GM20000 (cell line): ENCODE results near the gene PKD1.

Source experiments
- DNase-seq: peaks from one replicate; pipeline ENCODE4 v3.0.0; 2012; ENCODE audit warnings: low spot score
- TF ChIP-seq, protein P1 (sequence below): IDR thresholded peaks from 2 replicates; pipeline ENCODE4 v1.5.1; 2012; ENCODE audit warnings: mild to moderate bottlenecking, control low read depth; ENCODE audit errors: extremely low read depth, missing control alignments

The PKD1 gene

DNA sequence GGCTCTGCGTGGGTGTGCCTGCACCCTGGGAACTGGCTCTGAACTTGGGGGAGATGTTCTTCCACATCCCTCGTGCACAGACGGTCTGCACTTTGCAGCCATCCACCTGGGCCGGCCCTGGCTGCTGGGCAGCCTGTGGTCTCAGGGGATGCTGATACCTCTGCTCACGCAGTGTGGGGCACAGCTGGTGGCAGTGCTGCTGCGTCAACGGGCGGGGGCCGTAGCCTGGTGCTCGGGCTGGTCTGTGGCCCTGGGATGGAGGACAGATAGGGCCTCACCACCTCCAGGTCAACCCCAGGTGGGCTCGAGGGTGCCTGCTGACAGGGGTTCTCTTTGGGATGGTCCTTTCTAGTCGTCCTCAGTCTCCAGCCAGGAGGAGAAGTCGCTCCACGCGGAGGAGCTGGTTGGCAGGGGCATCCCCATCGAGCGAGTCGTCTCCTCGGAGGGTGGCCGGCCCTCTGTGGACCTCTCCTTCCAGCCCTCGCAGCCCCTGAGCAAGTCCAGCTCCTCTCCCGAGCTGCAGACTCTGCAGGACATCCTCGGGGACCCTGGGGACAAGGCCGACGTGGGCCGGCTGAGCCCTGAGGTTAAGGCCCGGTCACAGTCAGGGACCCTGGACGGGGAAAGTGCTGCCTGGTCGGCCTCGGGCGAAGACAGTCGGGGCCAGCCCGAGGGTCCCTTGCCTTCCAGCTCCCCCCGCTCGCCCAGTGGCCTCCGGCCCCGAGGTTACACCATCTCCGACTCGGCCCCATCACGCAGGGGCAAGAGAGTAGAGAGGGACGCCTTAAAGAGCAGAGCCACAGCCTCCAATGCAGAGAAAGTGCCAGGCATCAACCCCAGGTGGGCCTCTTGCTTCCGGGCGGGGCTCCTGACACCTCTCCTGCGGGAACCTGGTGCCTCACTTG is 51.6 kb downstream of the PKD1 start:
- DNase-seq, result no peak
- TF ChIP-seq, protein P1, sequence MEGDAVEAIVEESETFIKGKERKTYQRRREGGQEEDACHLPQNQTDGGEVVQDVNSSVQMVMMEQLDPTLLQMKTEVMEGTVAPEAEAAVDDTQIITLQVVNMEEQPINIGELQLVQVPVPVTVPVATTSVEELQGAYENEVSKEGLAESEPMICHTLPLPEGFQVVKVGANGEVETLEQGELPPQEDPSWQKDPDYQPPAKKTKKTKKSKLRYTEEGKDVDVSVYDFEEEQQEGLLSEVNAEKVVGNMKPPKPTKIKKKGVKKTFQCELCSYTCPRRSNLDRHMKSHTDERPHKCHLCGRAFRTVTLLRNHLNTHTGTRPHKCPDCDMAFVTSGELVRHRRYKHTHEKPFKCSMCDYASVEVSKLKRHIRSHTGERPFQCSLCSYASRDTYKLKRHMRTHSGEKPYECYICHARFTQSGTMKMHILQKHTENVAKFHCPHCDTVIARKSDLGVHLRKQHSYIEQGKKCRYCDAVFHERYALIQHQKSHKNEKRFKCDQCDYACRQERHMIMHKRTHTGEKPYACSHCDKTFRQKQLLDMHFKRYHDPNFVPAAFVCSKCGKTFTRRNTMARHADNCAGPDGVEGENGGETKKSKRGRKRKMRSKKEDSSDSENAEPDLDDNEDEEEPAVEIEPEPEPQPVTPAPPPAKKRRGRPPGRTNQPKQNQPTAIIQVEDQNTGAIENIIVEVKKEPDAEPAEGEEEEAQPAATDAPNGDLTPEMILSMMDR, result no peak

DNA sequence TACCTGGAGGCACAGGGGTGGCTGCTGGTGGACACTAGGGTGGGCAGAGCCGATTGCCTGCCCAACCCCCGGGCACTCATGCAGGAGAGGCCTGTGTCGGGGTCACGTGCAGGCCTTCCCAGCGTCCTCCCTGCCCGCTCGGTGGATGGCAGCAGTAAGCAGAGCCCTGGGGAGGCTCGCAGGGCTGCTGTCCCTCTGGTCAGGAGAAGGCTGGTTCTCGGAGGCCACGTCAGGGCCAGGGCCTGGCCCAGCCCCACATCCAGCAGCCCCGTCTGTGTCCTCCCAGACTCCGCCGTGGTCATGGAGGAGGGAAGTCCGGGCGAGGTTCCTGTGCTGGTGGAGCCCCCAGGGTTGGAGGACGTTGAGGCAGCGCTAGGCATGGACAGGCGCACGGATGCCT is 52.3 kb downstream of the PKD1 start:
- TF ChIP-seq, protein P1, result no peak

DNA sequence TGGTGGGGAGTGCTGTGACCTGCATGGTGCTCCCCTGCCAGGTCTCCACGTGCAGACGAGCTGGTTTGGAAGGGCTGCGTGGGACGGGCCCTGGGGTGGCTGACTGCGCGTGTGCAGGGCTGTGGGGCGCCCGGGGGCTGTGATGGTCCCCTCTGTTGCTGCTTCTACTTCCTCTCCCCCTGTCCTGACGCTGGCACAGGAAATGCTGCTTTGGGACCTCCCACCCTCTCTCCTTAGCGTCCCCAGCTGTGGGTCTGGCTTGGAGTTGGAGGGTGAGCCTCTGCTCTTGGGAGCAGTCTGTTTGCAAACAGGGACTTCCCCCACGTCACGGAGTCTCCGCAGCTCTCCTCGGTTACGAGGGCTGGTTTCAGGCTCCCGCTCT is 52.7 kb downstream of the PKD1 start:
- DNase-seq, result no peak
- TF ChIP-seq, protein P1, result no peak

More for the DNA sequence above, 52.3 kb downstream of the PKD1 start:
- DNase-seq, result no peak

DNA sequence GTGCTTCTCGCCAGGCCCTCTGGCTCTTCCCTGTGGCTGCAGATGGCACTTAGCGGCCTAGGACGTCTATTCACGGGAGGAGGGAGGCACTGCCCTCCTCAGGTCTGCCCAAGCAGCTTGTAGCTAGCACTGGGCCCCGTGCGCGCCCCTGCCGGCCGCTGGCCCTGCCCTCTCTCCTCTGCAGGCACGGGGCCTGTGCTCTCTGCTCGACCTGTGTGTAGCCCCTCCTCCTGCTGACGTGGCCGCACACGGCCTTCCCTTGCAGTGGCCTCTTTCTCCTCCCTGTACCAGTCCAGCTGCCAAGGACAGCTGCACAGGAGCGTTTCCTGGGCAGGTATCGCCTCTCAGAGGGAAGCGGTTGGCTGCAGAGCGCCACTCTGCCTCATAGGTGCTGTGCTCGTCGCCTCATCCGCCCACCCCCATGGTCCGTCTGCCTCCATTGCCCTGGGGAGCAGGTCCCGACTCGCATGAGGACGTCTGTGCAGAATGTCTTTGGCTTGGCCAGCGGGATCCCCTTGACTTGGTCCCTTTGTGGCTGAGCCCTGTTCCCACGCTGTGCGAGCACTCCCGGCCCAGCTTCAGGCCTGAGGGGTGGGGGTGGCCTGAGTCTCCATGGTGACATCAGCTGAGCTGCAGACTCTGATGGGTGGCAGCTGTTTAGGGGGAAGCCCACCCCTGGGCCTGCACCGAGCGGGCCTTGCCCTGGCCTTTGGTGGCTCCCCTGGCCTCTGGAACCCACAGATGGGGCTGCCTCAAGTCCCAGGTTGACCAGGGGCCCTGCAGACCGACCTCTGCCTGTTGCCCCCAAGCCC is 53.3 kb downstream of the PKD1 start:
- DNase-seq, result no peak
- TF ChIP-seq, protein P1, result no peak

DNA sequence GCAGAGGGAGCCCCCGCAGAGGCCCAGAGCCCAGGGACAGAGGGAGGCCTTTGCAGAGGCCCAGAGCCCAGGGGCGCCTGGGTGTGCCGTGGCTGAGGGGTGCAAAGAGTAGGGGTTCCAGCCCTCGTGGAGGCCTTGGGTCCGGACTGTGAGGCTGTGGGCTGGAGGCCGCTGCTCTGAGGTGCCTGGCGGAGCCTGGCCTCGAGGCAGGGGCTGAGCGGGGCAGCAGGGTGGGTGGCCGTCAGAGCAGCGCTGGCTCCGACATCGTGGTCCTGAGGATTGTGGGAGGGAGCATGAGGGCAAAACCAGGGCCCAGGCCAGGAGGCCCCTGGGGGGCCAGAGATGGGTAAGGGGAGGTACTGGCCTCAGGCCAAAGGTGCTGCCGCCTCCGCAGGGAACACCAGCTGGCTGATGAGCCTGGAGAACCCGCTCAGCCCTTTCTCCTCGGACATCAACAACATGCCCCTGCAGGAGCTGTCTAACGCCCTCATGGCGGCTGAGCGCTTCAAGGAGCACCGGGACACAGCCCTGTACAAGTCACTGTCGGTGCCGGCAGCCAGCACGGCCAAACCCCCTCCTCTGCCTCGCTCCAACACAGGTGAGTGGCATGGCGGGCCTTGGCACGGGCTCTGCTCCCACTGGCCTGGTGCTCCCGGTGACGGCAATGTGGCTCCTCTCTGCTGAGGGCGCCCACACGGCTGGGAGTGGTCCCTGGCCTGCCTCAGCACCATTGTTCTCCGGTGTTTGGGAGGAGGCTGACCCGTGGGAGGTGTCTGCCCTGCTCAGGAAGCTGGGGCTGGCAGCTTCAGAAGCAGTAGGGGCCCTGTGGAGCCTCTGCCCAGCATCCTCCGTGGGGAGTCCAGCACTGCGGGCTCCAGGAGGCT is 54.3 kb downstream of the PKD1 start:
- TF ChIP-seq, protein P1, result no peak
- no peak for DNase-seq

DNA sequence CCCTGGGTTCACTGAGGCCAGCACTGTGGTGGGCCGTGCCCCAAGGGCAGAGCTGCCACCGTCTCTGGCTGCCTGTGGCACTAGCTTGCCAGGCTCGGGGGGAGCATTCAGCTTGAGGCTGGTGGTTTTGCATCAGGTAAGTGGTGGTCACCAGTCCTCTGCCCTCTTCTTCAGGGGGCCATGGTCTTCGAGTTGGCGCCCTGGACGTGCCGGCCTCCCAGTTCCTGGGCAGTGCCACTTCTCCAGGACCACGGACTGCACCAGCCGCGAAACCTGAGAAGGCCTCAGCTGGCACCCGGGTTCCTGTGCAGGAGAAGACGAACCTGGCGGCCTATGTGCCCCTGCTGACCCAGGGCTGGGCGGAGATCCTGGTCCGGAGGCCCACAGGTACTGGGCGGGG is 55.7 kb downstream of the PKD1 start:
- TF ChIP-seq, protein P1, result no peak
- DNase-seq, result no peak
